Stomach (tissue), 9 donors: Measurements from ENCODE around the gene HES6. TPM values are rescaled to one million over a fixed set of nuclear protein-coding genes. Genes with fewer than 3 reads are reported as not detected.
A peak's percentile ranks its signal among the peaks of the same experiment; 100 is the strongest.

Experiments
- DNase-seq, 2 donors: peaks; one replicate each; pipeline versions ENCODE4 v3.0.0 to v3.0.0-alpha.2; 2013 to 2019
- H3K27ac ChIP-seq, 5 donors: fragments of 200-600 bp in 4 of 5; sonication (generic) in 4 of 5; one replicate each; pipeline ENCODE4 v1.5.1; 2013 to 2019; ENCODE audit warnings: mild to moderate bottlenecking in 1 of 5, moderate library complexity in 1 of 5
- H3K27me3 ChIP-seq, 3 donors: fragments of 200-600 bp; sonication (generic); one replicate each; pipeline ENCODE4 v1.5.1; 2017 to 2019; ENCODE audit warnings: mixed run types in 1 of 3
- H3K36me3 ChIP-seq, 4 donors: fragments of 200-600 bp; sonication (generic); 1 replicate in 3 of 4; 2 replicates in 1 of 4; pipeline ENCODE4 v1.5.1; 2016 to 2019
- H3K4me1 ChIP-seq, 4 donors: fragments of 200-600 bp; sonication (generic); one replicate each; pipeline ENCODE4 v1.5.1; 2016 to 2019
- H3K4me3 ChIP-seq, 4 donors: fragments of 200-600 bp; sonication (generic) in 3 of 4; one replicate each; pipeline ENCODE4 v1.5.1; 2016 to 2019; ENCODE audit warnings: mild to moderate bottlenecking in 1 of 4
- H3K9me3 ChIP-seq, 4 donors: fragments of 200-600 bp; sonication (generic); one replicate each; pipeline ENCODE4 v1.5.1; 2016 to 2019
- CTCF ChIP-seq, 7 experiments: fragments of 450-650 bp in 4 of 7; fragments of 200-600 bp in 3 of 7; sonication (generic) in 3 of 7; IDR thresholded peaks; one replicate each; pipeline ENCODE4 v1.5.1; 2016 to 2019; ENCODE audit warnings: antibody characterized with exemption in 7 of 7, control low read depth in 2 of 7, mild to moderate bottlenecking in 1 of 7
- EP300 ChIP-seq: sonication (generic); formaldehyde crosslinking; IDR thresholded peaks from one replicate; pipeline ENCODE4 v1.6.1; 2017; ENCODE audit warnings: antibody characterized with exemption
- POLR2A ChIP-seq, 4 donors: fragments of 450-650 bp; IDR thresholded peaks; one replicate each; pipeline ENCODE4 v1.6.1; 2016; ENCODE audit warnings: antibody characterized with exemption in 4 of 4, control low read depth in 2 of 4, mild to moderate bottlenecking in 1 of 4, moderate library complexity in 1 of 4
- POLR2AphosphoS5 ChIP-seq, 3 donors: sonication (generic); formaldehyde crosslinking; IDR thresholded peaks; one replicate each; pipeline ENCODE4 v1.6.1; 2016; ENCODE audit warnings: antibody characterized with exemption in 3 of 3
- WGBS, 5 donors: extraction: QIAGEN DNeasy Blood & Tissue Kit in 3 of 5; methylation state at CpG; one replicate each; pipeline versions ENCODE4 v1.1.5 to v1.1.7; 2013 to 2018; 5-methylcytosine and 5-hydroxymethylcytosine counted together
- intact Hi-C: fragments of 100-400 bp; cut with DNase I; formaldehyde crosslinking; loops from one replicate; pipeline ENCODE4 v1.15.1; 2023; ENCODE audit warnings: low total_unique reads
- polyA plus RNA-seq, 3 donors: library from polyadenylated mRNA; stranded (reverse); fragments of 200-250 nt; gene quantifications; one replicate each; pipeline ENCODE4 v1.2.3, GENCODE V29; 2013
- total RNA-seq, 5 donors: library from RNA; depleted of rRNA; stranded (reverse); fragments of >200 nt; gene quantifications; one replicate each; pipeline versions ENCODE4 v1.1.0 to v1.2.3, GENCODE V29; 2014 to 2016
- donor health status: healthy with polysubstance abuse.
- donor health status: Bipolar disorder and iron deficiency.
- donor health status: healthy.

The HES6 gene
- total and polyA plus RNA-seq, 8 donors: 6.7 to 222 (median 17.0) TPM; not detected in 1

GRCh38 chr2:238247841-238248453, 8.1 kb upstream of the HES6 start:
- intact Hi-C loops: no loop called here
- Histone ChIP-seq H3K36me3 (peaks cover 37 to 95% (median 91%) of the 10 kb centered on the region in 4 donors), H3K9me3 (no peaks in the 10 kb centered on the region), H3K27ac (peak overlapping the region in 3 of 5 donors; percentile 54 to 70 (median 62)), H3K27me3 (no peaks in the 10 kb centered on the region), H3K4me3 (no peak overlapping the region), H3K4me1 (peaks cover 4 to 18% (median 9%) of the 10 kb centered on the region in 4 donors)
- 82 to 88% (median 83%) methylated on average over 10 of the region's 10 CpGs for WGBS, 5 donors
- no peak for DNase-seq
- no peak for TF ChIP-seq POLR2AphosphoS5 (IDR thresholded peaks at IDR 0.05)
- TF ChIP-seq CTCF (IDR thresholded peaks at IDR 0.05): no peak
- TF ChIP-seq EP300: no peak
- TF ChIP-seq POLR2A (IDR thresholded peaks at IDR 0.05): no peak

GRCh38 chr2:238247002-238247822, 7.4 kb upstream of the HES6 start:
- no peaks in the 10 kb centered on the region for H3K27me3 ChIP-seq
- peaks cover 29 to 87% (median 84%) of the 10 kb centered on the region in 4 donors for H3K36me3 ChIP-seq
- H3K4me3 ChIP-seq: no peak overlapping the region
- no peaks in the 10 kb centered on the region for H3K9me3 ChIP-seq
- no peak for DNase-seq
- H3K4me1 ChIP-seq: peaks cover 8 to 25% (median 17%) of the 10 kb centered on the region in 4 donors
- peak overlapping the region; percentile 41 to 70 (median 54) for H3K27ac ChIP-seq
- no peak for TF ChIP-seq CTCF (IDR thresholded peaks at IDR 0.05)
- TF ChIP-seq POLR2AphosphoS5 (IDR thresholded peaks at IDR 0.05): peak in 1 of 3 donors; percentile 63
- 69 to 84% (median 79%) methylated on average over 13 of the region's 13 CpGs for WGBS, 5 donors
- intact Hi-C loops: no loop called here

- no peaks in the 10 kb centered on the region for H3K9me3 ChIP-seq
- TF ChIP-seq POLR2AphosphoS5 (IDR thresholded peaks at IDR 0.05) (no peak), POLR2A (IDR thresholded peaks at IDR 0.05) (no peak), CTCF (IDR thresholded peaks at IDR 0.05) (no peak), EP300 (no peak)
- intact Hi-C loops: no loop called here
- no peak overlapping the region for H3K27ac ChIP-seq
- DNase-seq: no peak
- peaks cover 25 to 41% (median 36%) of the 10 kb centered on the region in 4 donors for H3K4me1 ChIP-seq
- H3K36me3 ChIP-seq: peaks cover 4 to 57% (median 53%) of the 10 kb centered on the region in 4 donors
- no peak overlapping the region for H3K4me3 ChIP-seq
- WGBS, 5 donors: 71 to 82% (median 77%) methylated on average over 5 of the region's 5 CpGs
- H3K27me3 ChIP-seq: peaks cover 0 to 17% (median 8%) of the 10 kb centered on the region in 3 donors
Observed at GRCh38 chr2:238244151-238244550, 4.3 kb upstream of the HES6 start.

GRCh38 chr2:238243496-238244076, 3.7 kb upstream of the HES6 start:
- Histone ChIP-seq H3K36me3 (peaks cover 4 to 51% (median 48%) of the 10 kb centered on the region in 4 donors), H3K4me3 (no peak overlapping the region), H3K27me3 (peaks cover 0 to 23% (median 14%) of the 10 kb centered on the region in 3 donors), H3K27ac (peak overlapping the region in 2 of 5 donors; percentile 53 to 68), H3K4me1 (peaks cover 28 to 47% (median 42%) of the 10 kb centered on the region in 4 donors), H3K9me3 (no peaks in the 10 kb centered on the region)
- intact Hi-C loops: no loop called here
- no peak for DNase-seq
- WGBS, 5 donors: 76 to 86% (median 79%) methylated on average over 10 of the region's 10 CpGs
- no peak for TF ChIP-seq EP300
- no peak for TF ChIP-seq POLR2A (IDR thresholded peaks at IDR 0.05)
- no peak for TF ChIP-seq CTCF (IDR thresholded peaks at IDR 0.05)
- no peak for TF ChIP-seq POLR2AphosphoS5 (IDR thresholded peaks at IDR 0.05)
